HepG2 (cell line): ENCODE measurements around the gene SLC9C2. TPM values are rescaled to one million over a fixed set of nuclear protein-coding genes. Genes with fewer than 3 reads are reported as not detected.

Experiments used
- ATF3 ChIP-seq: sonication (generic); formaldehyde crosslinking; IDR thresholded peaks from 2 replicates; pipeline ENCODE4 v1.4.0; 2020; ENCODE audit warnings: missing genetic modification reagents
- BCL3 ChIP-seq: sonication (generic); formaldehyde crosslinking; IDR thresholded peaks from 2 replicates; pipeline ENCODE4 v1.5.1; 2020; ENCODE audit warnings: mild to moderate bottlenecking, missing genetic modification reagents, moderate library complexity
- CBX5 ChIP-seq: sonication (generic); formaldehyde crosslinking; IDR thresholded peaks from 2 replicates; pipeline ENCODE4 v1.4.0; 2020; ENCODE audit warnings: missing genetic modification reagents, borderline replicate concordance
- DMAP1 ChIP-seq: IDR thresholded peaks from 2 replicates; pipeline ENCODE4 v1.6.1; 2016
- FOSL2 ChIP-seq: sonication (generic); formaldehyde crosslinking; IDR thresholded peaks from 2 replicates; pipeline ENCODE4 v1.4.0; 2020; ENCODE audit warnings: missing genetic modification reagents
- FOXP1 ChIP-seq, 2 experiments: fragments of 450-650 bp in 1 of 2; IDR thresholded peaks; 2 replicates each; pipeline ENCODE4 v1.6.1; 2017 to 2018; ENCODE audit warnings: antibody characterized with exemption in 1 of 2
- HINFP ChIP-seq: sonication (generic); formaldehyde crosslinking; IDR thresholded peaks from 2 replicates; pipeline ENCODE4 v1.4.0; 2020; ENCODE audit warnings: low read depth, mild to moderate bottlenecking, missing genetic modification reagents
- HNF1B ChIP-seq: sonication (generic); formaldehyde crosslinking; IDR thresholded peaks from 2 replicates; pipeline ENCODE4 v1.5.1; 2020; ENCODE audit warnings: mild to moderate bottlenecking, moderate library complexity, missing genetic modification reagents
- IRF1 ChIP-seq: sonication (generic); formaldehyde crosslinking; IDR thresholded peaks from 2 replicates; pipeline ENCODE4 v1.4.0; 2020; ENCODE audit warnings: low read depth, mild to moderate bottlenecking, missing genetic modification reagents
- MIXL1 ChIP-seq: IDR thresholded peaks from 2 replicates; pipeline ENCODE4 v1.6.1; 2016
- MZF1 ChIP-seq: sonication (generic); formaldehyde crosslinking; IDR thresholded peaks from 2 replicates; pipeline ENCODE4 v1.8.1; 2023; ENCODE audit warnings: mild to moderate bottlenecking, missing genetic modification reagents, borderline replicate concordance
- RARG ChIP-seq: sonication (generic); formaldehyde crosslinking; IDR thresholded peaks from 2 replicates; pipeline ENCODE4 v1.4.0; 2020; ENCODE audit warnings: low read depth, mild to moderate bottlenecking, missing genetic modification reagents
- REXO4 ChIP-seq: sonication (generic); formaldehyde crosslinking; IDR thresholded peaks from 2 replicates; pipeline ENCODE4 v1.8.0; 2022; ENCODE audit warnings: missing genetic modification reagents, mild to moderate bottlenecking, borderline replicate concordance
- SALL2 ChIP-seq: sonication (generic); formaldehyde crosslinking; IDR thresholded peaks from 2 replicates; pipeline ENCODE4 v1.8.1; 2023; ENCODE audit warnings: mild to moderate bottlenecking, missing genetic modification reagents, inconsistent platforms
- SIN3A ChIP-seq: IDR thresholded peaks from 2 replicates; pipeline ENCODE4 v1.6.1; 2011; ENCODE audit warnings: low read depth, mild to moderate bottlenecking, control low read depth, low read length, borderline replicate concordance
- TIGD3 ChIP-seq: sonication (generic); formaldehyde crosslinking; IDR thresholded peaks from 2 replicates; pipeline ENCODE4 v1.5.1; 2020; ENCODE audit warnings: mild to moderate bottlenecking, missing genetic modification reagents, borderline replicate concordance
- ZNF333 ChIP-seq: sonication (generic); formaldehyde crosslinking; IDR thresholded peaks from 2 replicates; pipeline ENCODE4 v1.4.0; 2020; ENCODE audit warnings: mild to moderate bottlenecking, missing genetic modification reagents, borderline replicate concordance
- ZNF44 ChIP-seq: sonication (generic); formaldehyde crosslinking; IDR thresholded peaks from 2 replicates; pipeline ENCODE4 v1.5.1; 2020; ENCODE audit warnings: mild to moderate bottlenecking, missing genetic modification reagents
- ZNF510 ChIP-seq: sonication (generic); formaldehyde crosslinking; IDR thresholded peaks from 2 replicates; pipeline ENCODE4 v1.4.0; 2020; ENCODE audit warnings: low read depth, mild to moderate bottlenecking, missing genetic modification reagents
- ZNF562 ChIP-seq: sonication (generic); formaldehyde crosslinking; IDR thresholded peaks from 2 replicates; pipeline ENCODE4 v1.8.0; 2022; ENCODE audit warnings: missing genetic modification reagents, borderline replicate concordance
- ZNF816 ChIP-seq: sonication (generic); formaldehyde crosslinking; IDR thresholded peaks from 2 replicates; pipeline ENCODE4 v1.8.0; 2022; ENCODE audit warnings: missing genetic modification reagents, mild to moderate bottlenecking, borderline replicate concordance
- polyA plus RNA-seq, 8 experiments: library from polyadenylated mRNA; depleted of rRNA in 3 of 8; stranded (reverse) in 7 of 8; unstranded in 1 of 8; fragments of >200 nt; fragmentation: Illumina TruSeq in 4 of 8; extraction: Trizol in 4 of 8; gene quantifications; 2 replicates each; pipeline versions ENCODE4 v1.2.1 to v1.2.3, GENCODE V29; 2011 to 2016; ENCODE audit warnings: low read depth in 4 of 8, missing spikeins in 1 of 8, mixed read lengths in 1 of 8; ENCODE audit not compliant: insufficient read depth in 1 of 8
- total RNA-seq, 5 experiments: library from RNA; depleted of rRNA; stranded (reverse); fragments of >200 nt; fragmentation: Illumina TruSeq; extraction: Trizol; gene quantifications; 2 replicates each; pipeline ENCODE4 v1.2.3, GENCODE V29; 2016; ENCODE audit warnings: low read depth in 1 of 5

Gene SLC9C2
- total and polyA plus RNA-seq, 2 of the 13 experiments (the other 11 are each of a cell fraction or from before 2014, with no cell fraction given): 0.03 TPM; not detected in 1

GRCh38 chr1:173477286-173478093, 125.4 kb downstream of the SLC9C2 start, which contains the start of gene PRDX6 (continued):
- TF ChIP-seq IRF1 (CRISPR knock-in tag) (peak; percentile 83; the same call in 1 of the 2 replicates), DMAP1 (CRISPR knock-in tag) (peak; percentile 77; the same call in 1 of the 2 replicates), HINFP (peak; percentile 74), TIGD3 (CRISPR knock-in tag) (no peak), FOXP1 (IDR thresholded peaks at IDR 0.05) (no peak), FOXP1 (CRISPR knock-in tag; IDR thresholded peaks at IDR 0.05) (no peak), RARG (CRISPR knock-in tag) (no peak), ZNF510 (CRISPR knock-in tag) (no peak; the same call in 1 of the 2 replicates), REXO4 (CRISPR knock-in tag) (0 out of 2 replicates have a peak, but pooled peaks have one; percentile 52), FOSL2 (CRISPR knock-in tag) (0 out of 2 replicates have a peak, but pooled peaks have one; percentile 4), CBX5 (no peak), MZF1 (CRISPR knock-in tag) (no peak), ATF3 (CRISPR knock-in tag) (peak; percentile 14; the same call in 1 of the 2 replicates), SIN3A (peak; percentile 53; the same call in 1 of the 2 replicates), ZNF816 (no peak; the same call in 1 of the 2 replicates), HNF1B (CRISPR knock-in tag) (no peak), ZNF333 (CRISPR knock-in tag) (no peak), ZNF562 (CRISPR knock-in tag) (no peak), SALL2 (CRISPR knock-in tag) (peak; percentile 67), ZNF44 (peak; percentile 24; the same call in 1 of the 2 replicates), BCL3 (peak; percentile 76), MIXL1 (CRISPR knock-in tag) (peak; percentile 59; the same call in 1 of the 2 replicates)
